NB4 (cell line): ENCODE measurements around the gene GON4L.
"Not testable (repeated sequence)": the region's sequence is repeated elsewhere in the genome, so short reads cannot be mapped to it uniquely, and the experiment has no call there.

ENCODE experiments used
- DNase-seq: peaks from one replicate; pipeline ENCODE4 v3.0.0; 2010; ENCODE audit warnings: low read depth
- H3K4me3 ChIP-seq: one replicate; pipeline ENCODE4 v1.5.1; 2011; ENCODE audit warnings: mild to moderate bottlenecking, low read depth, low read length, moderate library complexity
- CTCF ChIP-seq: IDR thresholded peaks from one replicate; pipeline ENCODE4 v1.5.1; 2012; ENCODE audit warnings: low read depth, low read length
- MAX ChIP-seq: IDR thresholded peaks from 2 replicates; pipeline ENCODE4 v1.6.1; 2011; ENCODE audit warnings: low read depth, low read length
- MYC ChIP-seq: IDR thresholded peaks from 2 replicates; pipeline ENCODE4 v1.6.1; 2011; ENCODE audit warnings: low read depth, low read length
- POLR2A ChIP-seq: IDR thresholded peaks from 2 replicates; pipeline ENCODE4 v1.6.1; 2011; ENCODE audit warnings: mild to moderate bottlenecking; ENCODE audit not compliant: insufficient read length; ENCODE audit errors: extremely low read depth

The GON4L gene

GRCh38 chr1:155719703-155720102 lies 137.3 kb downstream of the GON4L start:
- no peak overlapping the region for H3K4me3 ChIP-seq
- no peak for TF ChIP-seq MAX
- TF ChIP-seq CTCF, result no peak
- no peak for TF ChIP-seq MYC
- no peak for TF ChIP-seq POLR2A
- DNase-seq, result no peak

- not testable (repeated sequence) for DNase-seq, H3K4me3 ChIP-seq
Observed at GRCh38 chr1:155718524-155719115, 138.4 kb downstream of the GON4L start.

- TF ChIP-seq CTCF, result no peak
- no peak for TF ChIP-seq POLR2A
- TF ChIP-seq MYC, result no peak
- TF ChIP-seq MAX, result no peak
Observed at GRCh38 chr1:155717041-155717440, 140.0 kb downstream of the GON4L start.

GRCh38 chr1:155715777-155716176 lies 141.2 kb downstream of the GON4L start:
- H3K4me3 ChIP-seq, result no peak overlapping the region
- no peak for DNase-seq
- TF ChIP-seq CTCF (no peak), MAX (no peak), MYC (no peak), POLR2A (no peak)

More at GRCh38 chr1:155717041-155717440, 140.0 kb downstream of the GON4L start:
- no peak for DNase-seq
- H3K4me3 ChIP-seq, result no peak overlapping the region

- not testable (repeated sequence) for DNase-seq, H3K4me3 ChIP-seq
Observed at GRCh38 chr1:155715056-155715455, 142.0 kb downstream of the GON4L start.

GRCh38 chr1:155713075-155713474 lies 143.9 kb downstream of the GON4L start:
- DNase-seq, result no peak
- no peak overlapping the region for H3K4me3 ChIP-seq
- TF ChIP-seq CTCF (no peak), MAX (no peak), POLR2A (no peak), MYC (no peak)

- H3K4me3 ChIP-seq, result not testable (repeated sequence)
- DNase-seq, result peak; percentile 15
Observed at GRCh38 chr1:155712636-155713035, 144.4 kb downstream of the GON4L start.

- not testable (repeated sequence) for H3K4me3 ChIP-seq, DNase-seq
Observed at GRCh38 chr1:155711457-155711856, 145.6 kb downstream of the GON4L start.
